Cardiac fibroblast (primary cell): Measurements from ENCODE around the gene TYRO3.

Experiments
- DNase-seq, 2 donors: peaks; one replicate each; pipeline versions ENCODE4 v3.0.0 to v3.0.0-alpha.2; 2010; ENCODE audit warnings: low read depth in 2 of 2
- H3K4me3 ChIP-seq, 2 donors: replicated peaks in 1 of 2; 1 replicate in 1 of 2; 2 replicates in 1 of 2; pipeline ENCODE4 v1.5.1; 2011; ENCODE audit warnings: low read depth in 2 of 2, low read length in 2 of 2, mild to moderate bottlenecking in 2 of 2, moderate library complexity in 1 of 2
- CTCF ChIP-seq: IDR thresholded peaks from one replicate; pipeline ENCODE4 v1.5.1; 2011; ENCODE audit warnings: low read depth, mild to moderate bottlenecking, low read length, inconsistent platforms

The TYRO3 gene

GRCh38 chr15:41575282-41575681 lies 16.3 kb downstream of the TYRO3 start:
- TF ChIP-seq CTCF = no peak
- DNase-seq = no peak
- H3K4me3 ChIP-seq = no peak overlapping the region

GRCh38 chr15:41577863-41578735 lies 19.1 kb downstream of the TYRO3 start:
- DNase-seq = no peak
- TF ChIP-seq CTCF = no peak
- H3K4me3 ChIP-seq = no peak overlapping the region

- TF ChIP-seq CTCF = no peak
- no peak for DNase-seq
- H3K4me3 ChIP-seq = no peak overlapping the region
Measured at GRCh38 chr15:41578736-41579383, 19.8 kb downstream of the TYRO3 start.

GRCh38 chr15:41581110-41581509 lies 22.1 kb downstream of the TYRO3 start:
- TF ChIP-seq CTCF = peak; percentile 9
- DNase-seq = peak in 1 of 2 donors; percentile 22
- H3K4me3 ChIP-seq = no peak overlapping the region

- DNase-seq = no peak
- TF ChIP-seq CTCF = no peak
- no peak overlapping the region for H3K4me3 ChIP-seq
Measured at GRCh38 chr15:41583795-41584194, 24.8 kb downstream of the TYRO3 start.

GRCh38 chr15:41584636-41585126 lies 25.7 kb downstream of the TYRO3 start:
- H3K4me3 ChIP-seq = no peak overlapping the region
- DNase-seq = peak in 1 of 2 donors; percentile 24
- no peak for TF ChIP-seq CTCF
